Measurements from ENCODE around the gene GRAMD4.

Gene GRAMD4

GRCh38 chr22:46719921-46720320, 99.7 kb downstream of the GRAMD4 start:
- no peak for DNase-seq (ENCODE audit: low read depth, low spot score)

DNA sequence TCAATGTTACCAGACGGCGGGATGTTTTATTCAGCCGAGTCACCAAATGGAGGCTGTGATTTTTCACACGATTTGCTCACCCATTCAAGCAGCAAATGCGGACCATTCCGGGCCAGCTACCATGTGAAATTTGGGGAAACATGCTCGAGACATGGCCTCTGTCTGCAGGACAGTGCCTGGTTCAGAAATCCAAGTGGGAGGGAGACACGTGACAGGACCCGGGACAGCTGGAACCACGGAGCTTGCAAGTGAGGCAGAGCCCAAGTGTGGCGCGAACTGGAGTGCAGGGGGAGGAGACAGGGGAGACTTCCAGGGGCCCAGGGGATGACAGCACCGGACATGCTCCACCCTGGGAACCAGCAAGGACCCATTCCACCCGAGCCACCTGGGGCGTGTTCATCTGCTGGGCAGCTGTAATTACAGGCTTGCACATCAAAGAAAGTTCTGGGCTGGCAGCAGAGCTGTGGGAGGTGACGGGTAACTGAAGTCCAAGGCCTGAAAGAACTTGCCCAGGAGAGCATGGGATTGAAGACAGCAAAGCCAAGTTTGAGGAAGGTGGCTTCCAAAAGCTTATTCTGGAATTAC, 101.4 kb downstream of the GRAMD4 start:
- DNase-seq (ENCODE audit: low read depth, low spot score) = no peak

DNA sequence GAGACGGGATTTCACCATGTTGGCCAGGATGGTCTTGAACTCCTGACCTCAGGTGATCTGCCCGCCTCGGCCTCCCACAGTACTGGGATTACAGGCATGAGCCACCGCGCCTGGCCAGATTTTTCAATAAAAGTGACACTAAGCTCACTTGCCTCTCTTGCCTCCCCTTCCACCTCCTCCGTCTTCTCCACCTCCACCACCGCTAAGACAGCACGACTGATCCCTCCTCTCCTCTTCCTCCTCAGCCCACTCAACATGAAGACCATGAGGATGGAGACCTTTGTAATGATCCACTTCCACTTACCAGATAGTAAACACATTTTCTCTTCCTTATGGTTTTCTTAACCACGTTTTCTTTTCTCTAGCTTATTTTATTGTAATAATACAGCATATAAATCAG, 103.7 kb downstream of the GRAMD4 start:
- DNase-seq (ENCODE audit: low read depth, low spot score) = no peak

- DNase-seq (ENCODE audit: low read depth, low spot score) = no peak
These were observed 104.9 kb downstream of the GRAMD4 start for GRCh38 chr22:46725096-46725495.

- no peak for DNase-seq (ENCODE audit: low read depth, low spot score)
These were observed 106.1 kb downstream of the GRAMD4 start for GRCh38 chr22:46726066-46726985.

- no peak for DNase-seq (ENCODE audit: low read depth, low spot score)
These were observed 106.8 kb downstream of the GRAMD4 start for GRCh38 chr22:46726986-46727317.

DNA sequence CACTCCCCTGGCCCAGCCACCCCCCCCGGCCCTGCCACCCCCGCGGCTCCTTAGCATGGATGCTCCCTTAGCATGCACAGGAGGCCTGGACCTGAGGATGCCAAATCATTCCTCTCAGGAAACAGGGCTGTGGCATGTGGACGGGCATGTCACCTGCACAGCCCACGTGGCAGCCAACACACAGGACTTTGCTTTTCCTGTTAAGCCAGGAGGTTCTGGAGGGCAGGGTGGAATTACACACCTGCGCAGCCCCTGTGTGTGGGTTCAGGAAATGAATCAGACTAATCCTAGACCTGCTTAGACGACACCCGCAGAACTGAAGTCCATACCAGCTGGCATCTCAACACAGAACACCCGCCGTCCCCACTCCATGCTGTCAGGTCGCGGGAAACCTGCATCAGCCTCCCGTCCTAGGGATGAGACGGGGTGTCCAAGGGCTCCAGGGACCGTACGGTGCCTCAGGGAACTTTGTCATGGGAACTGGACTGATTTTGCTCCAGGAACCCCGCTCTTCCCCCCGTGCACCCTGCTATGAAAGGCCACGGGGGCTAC, 107.7 kb downstream of the GRAMD4 start:
- no peak for DNase-seq (ENCODE audit: low read depth, low spot score)

DNA sequence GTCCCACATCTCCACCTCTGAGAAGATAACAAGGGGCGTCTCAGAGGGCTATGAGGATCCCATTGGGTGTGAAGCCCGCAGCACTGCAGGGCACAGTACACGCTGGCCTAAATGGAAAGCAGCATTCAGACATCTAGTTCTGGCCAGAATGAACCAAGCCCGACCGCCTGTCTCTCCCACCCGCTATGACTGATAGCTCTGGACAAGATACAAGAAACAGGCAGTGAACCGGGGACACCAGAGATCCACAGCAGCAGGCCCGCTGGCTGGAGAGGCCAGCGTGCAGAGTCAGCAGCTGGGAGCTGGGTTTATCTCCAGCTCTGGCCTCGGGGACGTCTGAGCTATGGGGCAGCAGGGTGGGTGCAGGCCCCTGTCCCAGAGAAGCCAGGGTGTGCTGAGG, 108.3 kb downstream of the GRAMD4 start:
- DNase-seq (ENCODE audit: low read depth, low spot score) = peak; percentile 65
